H1 (cell line): ENCODE measurements around the gene ZBTB46. TPM values are rescaled to one million over a fixed set of nuclear protein-coding genes. Genes with fewer than 3 reads are reported as not detected.
A peak's percentile ranks its signal among the peaks of the same experiment; 100 is the strongest.

Experiments used
- CTCF ChIA-PET: fragments of 300-600 bp; sonication (Branson Sonifier 250); formaldehyde crosslinking; loops from one replicate; lab custom pipeline; 2021; ENCODE audit not compliant: partially characterized antibody; lab: Charles Lee
- POLR2A ChIA-PET: fragments of 300-600 bp; sonication (Branson Sonifier 250); formaldehyde crosslinking; loops from one replicate; lab custom pipeline; 2021; ENCODE audit warnings: inconsistent platforms; ENCODE audit not compliant: partially characterized antibody; lab: Charles Lee
- DNase-seq, 2 experiments: peaks; one replicate each; pipeline versions ENCODE4 v3.0.0 to v3.0.0-alpha.2; 2010 to 2022; ENCODE audit warnings: low spot score in 2 of 2, low read depth in 1 of 2, mixed read lengths in 1 of 2
- FAIRE-seq: peaks from 2 replicates; lab custom pipeline; 2011; peaks lifted over from hg19 to GRCh38; lab: Jason Lieb, UNC
- H2AFZ ChIP-seq: 2 replicates; pipeline ENCODE4 v1.8.1; 2012; ENCODE audit warnings: low read length, inconsistent platforms
- H2AK5ac ChIP-seq: 2 replicates; pipeline ENCODE4 v1.6.1; 2013; ENCODE audit warnings: low read depth, low read length
- H2BK120ac ChIP-seq: replicated peaks from 2 replicates; pipeline ENCODE3; 2013; ENCODE audit warnings: low read depth, low read length, inconsistent platforms
- H2BK12ac ChIP-seq: 2 replicates; pipeline ENCODE4 v1.6.1; 2013; ENCODE audit warnings: low read depth, low read length
- H2BK15ac ChIP-seq: 2 replicates; pipeline ENCODE4 v1.6.1; 2013; ENCODE audit warnings: low read length
- H2BK20ac ChIP-seq: 2 replicates; pipeline ENCODE4 v1.6.1; 2013; ENCODE audit warnings: low read length
- H2BK5ac ChIP-seq: 2 replicates; pipeline ENCODE4 v1.6.1; 2013; ENCODE audit warnings: low read depth, low read length
- H3K14ac ChIP-seq: 2 replicates; pipeline ENCODE4 v1.6.1; 2013; ENCODE audit warnings: inconsistent platforms; ENCODE audit not compliant: insufficient read length
- H3K18ac ChIP-seq: 2 replicates; pipeline ENCODE4 v1.6.1; 2013; ENCODE audit warnings: low read length; ENCODE audit errors: extremely low read depth
- H3K23ac ChIP-seq: 2 replicates; pipeline ENCODE4 v1.6.1; 2013; ENCODE audit warnings: inconsistent platforms; ENCODE audit not compliant: insufficient read length
- H3K23me2 ChIP-seq: 2 replicates; pipeline ENCODE4 v1.6.1; 2013; ENCODE audit warnings: low read depth, low read length
- H3K27ac ChIP-seq: 2 replicates; pipeline ENCODE4 v1.6.1; 2011; ENCODE audit warnings: low read depth, low read length, inconsistent platforms
- H3K27me3 ChIP-seq, 4 experiments: replicated peaks in 1 of 4; 1 replicate in 1 of 4; 2 replicates in 3 of 4; pipeline versions ENCODE4 v1.6.1 to v1.8.1; 2011 to 2013; ENCODE audit warnings: low read length in 3 of 4, mild to moderate bottlenecking in 3 of 4, inconsistent platforms in 2 of 4, mixed read lengths in 2 of 4, moderate library complexity in 1 of 4; ENCODE audit not compliant: control insufficient read depth in 3 of 4, insufficient read depth in 3 of 4; ENCODE audit errors: extremely low read depth in 1 of 4
- H3K36me3 ChIP-seq, 4 experiments: 2 replicates each; pipeline versions ENCODE4 v1.6.1 to v1.8.1; 2011 to 2013; ENCODE audit warnings: mild to moderate bottlenecking in 4 of 4, low read length in 3 of 4, moderate library complexity in 2 of 4, control low read depth in 1 of 4, inconsistent platforms in 1 of 4; ENCODE audit not compliant: insufficient read depth in 4 of 4, control insufficient read depth in 2 of 4
- H3K4ac ChIP-seq: replicated peaks from 2 replicates; pipeline ENCODE3; 2013; ENCODE audit warnings: low read length, low read depth, mixed read lengths, inconsistent platforms; ENCODE audit not compliant: insufficient read length
- H3K4me1 ChIP-seq, 4 experiments: replicated peaks in 1 of 4; 1 replicate in 1 of 4; 2 replicates in 3 of 4; pipeline versions ENCODE4 v1.6.1 to v1.8.1; 2011 to 2013; ENCODE audit warnings: low read length in 3 of 4, inconsistent platforms in 2 of 4, mixed read lengths in 1 of 4; ENCODE audit not compliant: insufficient read depth in 4 of 4, control insufficient read depth in 3 of 4
- H3K4me2 ChIP-seq, 2 experiments: 2 replicates each; pipeline versions ENCODE4 v1.6.1 to v1.8.1; 2011 to 2013; ENCODE audit warnings: low read depth in 2 of 2, low read length in 2 of 2, control low read depth in 1 of 2, inconsistent platforms in 1 of 2, mild to moderate bottlenecking in 1 of 2; ENCODE audit not compliant: insufficient read depth in 1 of 2
- H3K4me3 ChIP-seq, 4 experiments: fragments of 200-600, 300-600 bp in 1 of 4; sonication (generic), shearing (Covaris generic), sonication (Bioruptor Twin) in 1 of 4; 2 replicates each; pipeline versions ENCODE4 v1.5.1 to v1.8.1; 2011 to 2016; ENCODE audit warnings: low read length in 4 of 4, low read depth in 3 of 4, control low read depth in 2 of 4, inconsistent platforms in 2 of 4, mild to moderate bottlenecking in 2 of 4, mixed read lengths in 1 of 4, moderate library complexity in 1 of 4; ENCODE audit not compliant: insufficient read depth in 2 of 4; ENCODE audit errors: extremely low read depth in 1 of 4
- H3K56ac ChIP-seq: replicated peaks from 2 replicates; pipeline ENCODE3; 2013; ENCODE audit warnings: low read depth, mild to moderate bottlenecking, mixed read lengths, low read length, inconsistent platforms; ENCODE audit not compliant: insufficient read length
- H3K79me1 ChIP-seq: 2 replicates; pipeline ENCODE4 v1.6.1; 2013; ENCODE audit warnings: low read depth, low read length, control low read depth
- H3K79me2 ChIP-seq, 2 experiments: 2 replicates each; pipeline versions ENCODE4 v1.6.1 to v1.8.1; 2012 to 2013; ENCODE audit warnings: low read length in 2 of 2, mild to moderate bottlenecking in 2 of 2, inconsistent platforms in 1 of 2; ENCODE audit not compliant: insufficient read depth in 2 of 2, control insufficient read depth in 1 of 2
- H3K9ac ChIP-seq, 4 experiments: replicated peaks in 1 of 4; 1 replicate in 1 of 4; 2 replicates in 3 of 4; pipeline versions ENCODE4 v1.6.1 to v1.8.1; 2011 to 2013; ENCODE audit warnings: low read depth in 3 of 4, low read length in 3 of 4, control low read depth in 2 of 4, mild to moderate bottlenecking in 2 of 4, moderate library complexity in 2 of 4, inconsistent platforms in 1 of 4; ENCODE audit errors: extremely low read depth in 1 of 4
- H3K9me3 ChIP-seq, 2 experiments: 2 replicates each; pipeline versions ENCODE4 v1.6.1 to v1.8.1; 2012 to 2013; ENCODE audit warnings: mild to moderate bottlenecking in 2 of 2, moderate library complexity in 2 of 2, control low read depth in 1 of 2, inconsistent platforms in 1 of 2, low read depth in 1 of 2, low read length in 1 of 2, mixed read lengths in 1 of 2; ENCODE audit not compliant: insufficient read depth in 2 of 2
- H4K20me1 ChIP-seq, 2 experiments: replicated peaks in 1 of 2; 2 replicates each; pipeline versions ENCODE3 to v1.8.1; 2011 to 2013; ENCODE audit warnings: inconsistent platforms in 2 of 2, low read length in 2 of 2, mild to moderate bottlenecking in 1 of 2; ENCODE audit not compliant: insufficient read depth in 2 of 2, control insufficient read depth in 1 of 2
- H4K5ac ChIP-seq: 2 replicates; pipeline ENCODE4 v1.6.1; 2013; ENCODE audit warnings: low read length, low read depth, mixed read lengths, inconsistent platforms; ENCODE audit not compliant: insufficient read length
- H4K8ac ChIP-seq: 2 replicates; pipeline ENCODE4 v1.8.0; 2013; ENCODE audit warnings: mild to moderate bottlenecking, moderate library complexity, low read length, inconsistent platforms; ENCODE audit not compliant: insufficient read depth; ENCODE audit errors: extremely low read depth
- H4K91ac ChIP-seq: replicated peaks from 2 replicates; pipeline ENCODE3; 2013; ENCODE audit warnings: low read length, mixed read lengths, inconsistent platforms; ENCODE audit not compliant: insufficient read length
- BRCA1 ChIP-seq: IDR thresholded peaks from 2 replicates; pipeline ENCODE4 v1.6.1; 2012; ENCODE audit warnings: low read depth, low read length, improper control_type of control experiment
- GABPA ChIP-seq: IDR thresholded peaks from 2 replicates; pipeline ENCODE4 v1.6.1; 2011; ENCODE audit warnings: mild to moderate bottlenecking, low read length, moderate library complexity, borderline replicate concordance; ENCODE audit not compliant: insufficient read depth
- KDM5A ChIP-seq: fragments of 200-600 bp; IDR thresholded peaks from 2 replicates; pipeline ENCODE4 v1.7.1; 2012; ENCODE audit warnings: mild to moderate bottlenecking, low read length, inconsistent platforms, mixed read lengths
- WGBS, 2 experiments: shearing (Covaris generic) in 1 of 2; methylation state at CpG; one replicate each; pipeline versions ENCODE4 v1.1.6 to v1.1.7; 2013 to 2015; ENCODE audit warnings: low lambda C conversion rate in 2 of 2, mixed read lengths in 2 of 2, inconsistent platforms in 1 of 2, low coverage in 1 of 2, missing lambda C conversion rate in 1 of 2; ENCODE audit not compliant: insufficient replicate concordance in 2 of 2, insufficient coverage in 1 of 2, insufficient read length in 1 of 2; ENCODE audit errors: extremely low coverage in 1 of 2, missing lambda C conversion rate in 1 of 2; 5-methylcytosine and 5-hydroxymethylcytosine counted together
- polyA plus RNA-seq, 7 experiments: library from polyadenylated mRNA; depleted of rRNA in 3 of 7; stranded (reverse) in 5 of 7; unstranded in 2 of 7; fragments of >200 nt in 5 of 7; fragments of 200-250 nt in 2 of 7; gene quantifications; 1 replicate in 5 of 7; 2 replicates in 1 of 7; 4 replicates in 1 of 7; pipeline versions ENCODE4 v1.2.1 to v1.2.3, GENCODE V29; 2011 to 2013; ENCODE audit warnings: missing spikeins in 2 of 7, mixed read lengths in 2 of 7
- total RNA-seq: library from RNA; stranded (reverse); fragmentation: NEBNext Ultra II Directional; extraction: Animal tissue kit (Norgen Biotek cat#: 25700); gene quantifications from 2 replicates; pipeline ENCODE4 v1.2.1, GENCODE V29; 2021
- TF ChIP-seq, protein P1 (sequence below), 3 experiments: IDR thresholded peaks; 1 replicate in 2 of 3; 2 replicates in 1 of 3; pipeline versions ENCODE4 v1.5.1 to v1.6.1; 2011; ENCODE audit warnings: low read length in 3 of 3, mild to moderate bottlenecking in 3 of 3, inconsistent platforms in 2 of 3, low read depth in 1 of 3, moderate library complexity in 1 of 3; ENCODE audit not compliant: insufficient read depth in 1 of 3; ENCODE audit errors: control extremely low read depth in 1 of 3

ZBTB46 gene
- total and polyA plus RNA-seq, 2 of the 8 experiments (the other 6 are each of a cell fraction or from before 2014, with no cell fraction given), result 6.4 to 22.4 TPM

DNA sequence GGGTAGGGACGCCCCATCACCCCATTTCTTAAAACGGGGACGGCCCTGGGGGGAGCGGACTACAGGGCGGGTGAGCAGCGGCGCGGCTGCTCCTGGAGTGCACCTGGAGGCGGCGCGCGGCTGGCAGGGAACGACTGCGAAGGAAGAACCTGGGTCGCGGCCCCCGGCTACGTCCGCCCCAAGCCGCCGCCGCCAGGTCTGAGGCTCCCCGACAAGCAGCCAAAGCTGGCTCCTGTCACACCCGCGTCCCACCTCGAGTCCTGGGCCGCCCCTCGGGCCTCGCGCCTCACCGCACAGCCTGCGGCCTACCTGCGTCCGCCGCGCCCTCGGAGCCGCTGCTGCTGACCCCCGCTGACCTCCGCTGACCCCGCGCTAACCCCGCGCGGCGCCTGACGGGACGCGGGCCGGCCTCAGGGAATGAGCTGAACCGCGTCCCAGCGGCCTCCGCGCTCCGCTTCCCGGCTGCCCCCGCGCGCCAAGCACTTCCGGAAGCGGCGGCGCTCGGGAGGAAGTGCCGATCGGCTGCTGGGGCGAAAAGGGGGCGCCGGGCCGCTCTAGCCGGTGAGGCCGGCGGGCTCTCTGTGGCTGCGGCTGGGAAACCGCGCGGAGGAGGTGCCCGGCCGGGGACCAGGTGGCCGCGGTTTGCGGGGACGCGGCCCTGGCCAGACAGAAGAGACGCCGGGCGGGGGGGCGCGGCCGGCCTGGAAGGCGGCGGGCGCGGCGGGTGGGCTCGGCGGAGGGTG is 123.3 kb downstream of the ZBTB46 start, which contains the start of the genes ARFRP1 and ZGPAT:
Gene ARFRP1, minus strand, starts transcription at position 419 of the 743 bp plus-strand sequence. CDS start 885 bp downstream, outside the sequence.
Gene ZGPAT, plus strand, starts transcription at position 482 of the 743 bp plus-strand sequence. CDS start 542 bp downstream, outside the sequence.
- H3K4ac ChIP-seq, result no peak within 1 kb of the TSS
- peaks cover 8 to 16% of the 10 kb centered on the region in 2 experiments for H4K20me1 ChIP-seq
- peaks cover 0 to 52% of the 10 kb centered on the region in 2 experiments; a peak in 3 of 4 replicates for H3K79me2 ChIP-seq
- CTCF ChIA-PET, result interaction anchor here (0.6 to 2.4 kb wide), 16 partner anchors 9 to 1466 kb away, joined by 3 to 9 read pairs (median 4); partner anchors contain the start of genes LIME1, TNFRSF6B and TPD52L2
- WGBS, 2 experiments, result 3% methylated on average over 68 of the region's 98 CpGs; no CpG with 5 or more reads in 1 of the 2 experiments
- H2BK120ac ChIP-seq, result no peak within 1 kb of the TSS
- peak within 1 kb of the TSS; percentile 86 for H4K8ac ChIP-seq
- H2BK20ac ChIP-seq, result no peak within 1 kb of the TSS
- peak within 1 kb of the TSS; percentile 59 for H3K56ac ChIP-seq
- H3K14ac ChIP-seq, result no peak within 1 kb of the TSS
- no peak for FAIRE-seq
- peak within 1 kb of the TSS; percentile 42 to 80 (median 52); a peak in 6 of 7 replicates for H3K9ac ChIP-seq
- H3K4me2 ChIP-seq, result peak within 1 kb of the TSS; percentile 80 to 97
- H2BK12ac ChIP-seq, result no peak within 1 kb of the TSS
- no peak within 1 kb of the TSS for H2BK15ac ChIP-seq
- H3K9me3 ChIP-seq, result no peaks in the 10 kb centered on the region
- H3K4me1 ChIP-seq, result peaks cover 0 to 11% (median 6%) of the 10 kb centered on the region in 4 experiments; a peak in 5 of 7 replicates
- peak within 1 kb of the TSS; percentile 46 to 88 (median 74) for H3K4me3 ChIP-seq
- peak within 1 kb of the TSS; percentile 30 for H4K91ac ChIP-seq
- peak in 1 of 2 experiments; percentile 93 for DNase-seq
- H3K79me1 ChIP-seq, result peaks cover 10% of the 10 kb centered on the region; the same call in 1 of the 2 replicates
- no peak within 1 kb of the TSS for H2AFZ ChIP-seq
- no peak within 1 kb of the TSS for H2AK5ac ChIP-seq
- peaks cover 5% of the 10 kb centered on the region; the same call in 1 of the 2 replicates for H3K23me2 ChIP-seq
- POLR2A ChIA-PET, result interaction anchor here (0.6 to 4.7 kb wide), 22 partner anchors 9 to 186 kb away, joined by 3 to 49 read pairs (median 4); partner anchors contain the start of genes LIME1, RTEL1, SLC2A4RG and STMN3
- no peak within 1 kb of the TSS; the same call in 1 of the 2 replicates for H2BK5ac ChIP-seq
- no peaks in the 10 kb centered on the region for H3K27me3 ChIP-seq
- H3K18ac ChIP-seq, result no peak within 1 kb of the TSS; the same call in 1 of the 2 replicates
- H3K23ac ChIP-seq, result no peak within 1 kb of the TSS
- peaks cover 7 to 33% (median 12%) of the 10 kb centered on the region in 4 experiments for H3K36me3 ChIP-seq
- no peak within 1 kb of the TSS for H3K27ac ChIP-seq
- peak within 1 kb of the TSS; percentile 93 for H4K5ac ChIP-seq
- TF ChIP-seq GABPA, result peak; percentile 83
- TF ChIP-seq BRCA1, result no peak
- TF ChIP-seq KDM5A, result no peak
- TF ChIP-seq, protein P1, sequence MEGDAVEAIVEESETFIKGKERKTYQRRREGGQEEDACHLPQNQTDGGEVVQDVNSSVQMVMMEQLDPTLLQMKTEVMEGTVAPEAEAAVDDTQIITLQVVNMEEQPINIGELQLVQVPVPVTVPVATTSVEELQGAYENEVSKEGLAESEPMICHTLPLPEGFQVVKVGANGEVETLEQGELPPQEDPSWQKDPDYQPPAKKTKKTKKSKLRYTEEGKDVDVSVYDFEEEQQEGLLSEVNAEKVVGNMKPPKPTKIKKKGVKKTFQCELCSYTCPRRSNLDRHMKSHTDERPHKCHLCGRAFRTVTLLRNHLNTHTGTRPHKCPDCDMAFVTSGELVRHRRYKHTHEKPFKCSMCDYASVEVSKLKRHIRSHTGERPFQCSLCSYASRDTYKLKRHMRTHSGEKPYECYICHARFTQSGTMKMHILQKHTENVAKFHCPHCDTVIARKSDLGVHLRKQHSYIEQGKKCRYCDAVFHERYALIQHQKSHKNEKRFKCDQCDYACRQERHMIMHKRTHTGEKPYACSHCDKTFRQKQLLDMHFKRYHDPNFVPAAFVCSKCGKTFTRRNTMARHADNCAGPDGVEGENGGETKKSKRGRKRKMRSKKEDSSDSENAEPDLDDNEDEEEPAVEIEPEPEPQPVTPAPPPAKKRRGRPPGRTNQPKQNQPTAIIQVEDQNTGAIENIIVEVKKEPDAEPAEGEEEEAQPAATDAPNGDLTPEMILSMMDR (IDR thresholded peaks at IDR 0.05; ENCODE audit: control extremely low read depth in 1 of 3, insufficient read depth in 1 of 3, low read depth in 1 of 3, low read length in 3 of 3), result no peak
